PFSK-1 (cell line): ENCODE data around the gene CEP192. TPM values are rescaled to one million over a fixed set of nuclear protein-coding genes. Genes with fewer than 3 reads are reported as not detected.

Experiments
- FOXP2 ChIP-seq: optimal IDR thresholded peaks from 2 replicates; pipeline ENCODE3; 2011; ENCODE audit warnings: borderline replicate concordance, control low read depth, inconsistent platforms; ENCODE audit not compliant: insufficient read depth; ENCODE audit errors: extremely low read length, extremely low read depth
- POLR2AphosphoS5 ChIP-seq: IDR thresholded peaks from 2 replicates; pipeline ENCODE4 v1.6.1; 2012; ENCODE audit warnings: low read depth, mild to moderate bottlenecking, control low read depth, low read length, moderate library complexity
- SIN3A ChIP-seq: IDR thresholded peaks from 2 replicates; pipeline ENCODE4 v1.6.1; 2012; ENCODE audit warnings: mild to moderate bottlenecking, low read length, moderate library complexity, borderline replicate concordance; ENCODE audit not compliant: insufficient read depth
- TAF1 ChIP-seq: IDR thresholded peaks from 2 replicates; pipeline ENCODE4 v1.6.1; 2012; ENCODE audit warnings: low read length, control low read depth, borderline replicate concordance; ENCODE audit not compliant: insufficient read depth
- polyA plus RNA-seq: library from polyadenylated mRNA; unstranded; fragments of >200 nt; gene quantifications from one replicate; pipeline ENCODE4 v1.2.1, GENCODE V29; 2012; ENCODE audit warnings: low read depth, missing spikeins; ENCODE audit not compliant: insufficient read length
- TF ChIP-seq, protein P1 (sequence below), 2 experiments: IDR thresholded peaks; 2 replicates each; pipeline versions ENCODE4 v1.6.1 to v1.8.0; 2011 to 2012; ENCODE audit warnings: low read depth in 2 of 2, low read length in 2 of 2, control low read depth in 1 of 2, inconsistent platforms in 1 of 2, mild to moderate bottlenecking in 1 of 2, moderate library complexity in 1 of 2; ENCODE audit not compliant: insufficient read depth in 1 of 2

Gene CEP192, protein sequence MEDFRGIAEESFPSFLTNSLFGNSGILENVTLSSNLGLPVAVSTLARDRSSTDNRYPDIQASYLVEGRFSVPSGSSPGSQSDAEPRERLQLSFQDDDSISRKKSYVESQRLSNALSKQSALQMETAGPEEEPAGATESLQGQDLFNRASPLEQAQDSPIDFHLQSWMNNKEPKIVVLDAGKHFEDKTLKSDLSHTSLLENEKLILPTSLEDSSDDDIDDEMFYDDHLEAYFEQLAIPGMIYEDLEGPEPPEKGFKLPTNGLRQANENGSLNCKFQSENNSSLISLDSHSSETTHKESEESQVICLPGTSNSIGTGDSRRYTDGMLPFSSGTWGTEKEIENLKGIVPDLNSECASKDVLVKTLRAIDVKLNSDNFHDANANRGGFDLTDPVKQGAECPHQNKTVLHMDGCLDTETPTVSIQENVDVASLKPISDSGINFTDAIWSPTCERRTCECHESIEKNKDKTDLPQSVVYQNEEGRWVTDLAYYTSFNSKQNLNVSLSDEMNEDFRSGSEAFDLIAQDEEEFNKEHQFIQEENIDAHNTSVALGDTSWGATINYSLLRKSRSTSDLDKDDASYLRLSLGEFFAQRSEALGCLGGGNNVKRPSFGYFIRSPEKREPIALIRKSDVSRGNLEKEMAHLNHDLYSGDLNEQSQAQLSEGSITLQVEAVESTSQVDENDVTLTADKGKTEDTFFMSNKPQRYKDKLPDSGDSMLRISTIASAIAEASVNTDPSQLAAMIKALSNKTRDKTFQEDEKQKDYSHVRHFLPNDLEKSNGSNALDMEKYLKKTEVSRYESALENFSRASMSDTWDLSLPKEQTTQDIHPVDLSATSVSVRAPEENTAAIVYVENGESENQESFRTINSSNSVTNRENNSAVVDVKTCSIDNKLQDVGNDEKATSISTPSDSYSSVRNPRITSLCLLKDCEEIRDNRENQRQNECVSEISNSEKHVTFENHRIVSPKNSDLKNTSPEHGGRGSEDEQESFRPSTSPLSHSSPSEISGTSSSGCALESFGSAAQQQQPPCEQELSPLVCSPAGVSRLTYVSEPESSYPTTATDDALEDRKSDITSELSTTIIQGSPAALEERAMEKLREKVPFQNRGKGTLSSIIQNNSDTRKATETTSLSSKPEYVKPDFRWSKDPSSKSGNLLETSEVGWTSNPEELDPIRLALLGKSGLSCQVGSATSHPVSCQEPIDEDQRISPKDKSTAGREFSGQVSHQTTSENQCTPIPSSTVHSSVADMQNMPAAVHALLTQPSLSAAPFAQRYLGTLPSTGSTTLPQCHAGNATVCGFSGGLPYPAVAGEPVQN (N-terminal part only)
- polyA plus RNA-seq, result 8.4 TPM

DNA sequence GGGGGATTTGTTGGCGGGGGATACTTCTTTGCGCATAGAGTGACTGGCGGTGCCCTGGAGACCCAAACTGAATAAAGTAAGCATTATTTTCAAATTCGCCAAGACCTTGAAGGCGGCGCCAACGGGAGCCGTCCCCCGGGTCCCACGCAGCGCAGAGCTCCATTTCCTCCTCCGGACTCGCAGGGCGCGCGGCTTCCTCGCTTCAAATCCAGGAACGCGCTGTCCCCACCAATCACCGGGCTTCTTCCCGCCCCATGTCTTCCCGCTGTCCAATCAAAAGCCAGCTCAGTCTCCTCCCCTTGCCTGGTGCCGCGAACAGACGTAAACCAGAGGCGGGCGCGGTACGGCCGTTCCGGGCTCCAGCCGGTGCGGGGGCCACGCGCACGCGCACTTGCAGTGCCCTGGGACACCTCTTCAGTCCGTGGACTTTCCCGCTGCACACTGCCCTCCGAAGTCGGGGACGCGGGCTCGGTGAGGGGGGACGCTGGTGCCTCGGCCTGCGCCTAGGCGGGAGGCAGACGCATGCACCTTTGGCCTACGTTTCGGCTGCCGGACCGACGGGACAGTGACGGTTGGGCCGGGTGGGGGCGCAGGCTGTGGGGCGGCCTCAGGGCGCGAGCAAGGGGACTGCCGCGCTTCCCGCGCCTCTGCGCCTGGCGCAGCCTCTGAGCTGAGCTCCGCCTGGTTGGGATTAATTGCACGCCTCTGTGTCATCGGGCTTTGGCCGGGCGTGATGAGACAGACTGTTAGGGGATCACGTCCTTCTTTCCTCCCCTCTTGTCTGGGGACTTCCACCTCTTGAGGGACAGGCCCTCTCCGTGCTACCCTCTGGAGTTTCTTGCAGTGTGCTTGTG is at the start of gene CEP192:
Gene CEP192, plus strand, starts transcription at position 396 of the 854 bp plus-strand sequence. CDS start 8,063 bp downstream, outside the sequence.
- TF ChIP-seq TAF1 (peak; percentile 78), SIN3A (0 out of 2 replicates have a peak, but pooled peaks have one; percentile 54), FOXP2 (peak; percentile 87), POLR2AphosphoS5 (peak; percentile 93)
- TF ChIP-seq, protein P1, sequence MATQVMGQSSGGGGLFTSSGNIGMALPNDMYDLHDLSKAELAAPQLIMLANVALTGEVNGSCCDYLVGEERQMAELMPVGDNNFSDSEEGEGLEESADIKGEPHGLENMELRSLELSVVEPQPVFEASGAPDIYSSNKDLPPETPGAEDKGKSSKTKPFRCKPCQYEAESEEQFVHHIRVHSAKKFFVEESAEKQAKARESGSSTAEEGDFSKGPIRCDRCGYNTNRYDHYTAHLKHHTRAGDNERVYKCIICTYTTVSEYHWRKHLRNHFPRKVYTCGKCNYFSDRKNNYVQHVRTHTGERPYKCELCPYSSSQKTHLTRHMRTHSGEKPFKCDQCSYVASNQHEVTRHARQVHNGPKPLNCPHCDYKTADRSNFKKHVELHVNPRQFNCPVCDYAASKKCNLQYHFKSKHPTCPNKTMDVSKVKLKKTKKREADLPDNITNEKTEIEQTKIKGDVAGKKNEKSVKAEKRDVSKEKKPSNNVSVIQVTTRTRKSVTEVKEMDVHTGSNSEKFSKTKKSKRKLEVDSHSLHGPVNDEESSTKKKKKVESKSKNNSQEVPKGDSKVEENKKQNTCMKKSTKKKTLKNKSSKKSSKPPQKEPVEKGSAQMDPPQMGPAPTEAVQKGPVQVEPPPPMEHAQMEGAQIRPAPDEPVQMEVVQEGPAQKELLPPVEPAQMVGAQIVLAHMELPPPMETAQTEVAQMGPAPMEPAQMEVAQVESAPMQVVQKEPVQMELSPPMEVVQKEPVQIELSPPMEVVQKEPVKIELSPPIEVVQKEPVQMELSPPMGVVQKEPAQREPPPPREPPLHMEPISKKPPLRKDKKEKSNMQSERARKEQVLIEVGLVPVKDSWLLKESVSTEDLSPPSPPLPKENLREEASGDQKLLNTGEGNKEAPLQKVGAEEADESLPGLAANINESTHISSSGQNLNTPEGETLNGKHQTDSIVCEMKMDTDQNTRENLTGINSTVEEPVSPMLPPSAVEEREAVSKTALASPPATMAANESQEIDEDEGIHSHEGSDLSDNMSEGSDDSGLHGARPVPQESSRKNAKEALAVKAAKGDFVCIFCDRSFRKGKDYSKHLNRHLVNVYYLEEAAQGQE (IDR thresholded peaks at IDR 0.05; ENCODE audit: insufficient read depth in 1 of 2, low read depth in 2 of 2, low read length in 2 of 2), result peak in 1 of 2 experiments; percentile 6; a peak in 1 of 4 replicates

DNA sequence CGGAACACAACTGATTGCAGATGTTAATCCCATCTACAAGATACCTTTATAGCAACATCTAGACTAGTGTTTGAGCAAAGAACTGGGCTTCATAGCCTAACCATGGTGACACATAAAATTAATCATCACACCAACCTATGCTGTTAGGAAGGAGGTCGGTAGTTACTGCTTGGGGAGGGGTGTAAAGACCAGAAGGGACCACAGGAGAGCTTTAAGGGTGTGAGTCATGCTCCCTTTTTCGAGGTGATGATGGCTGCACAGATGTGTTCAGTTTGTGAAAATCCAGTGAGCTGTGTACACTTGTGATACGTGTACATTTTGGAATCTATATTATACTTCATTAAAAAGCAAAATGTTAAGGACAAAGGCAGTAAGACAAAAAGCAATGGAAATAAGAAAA is 47.9 kb upstream of the CEP192 start:
- TF ChIP-seq FOXP2 (no peak), SIN3A (no peak), TAF1 (no peak), POLR2AphosphoS5 (no peak)
- TF ChIP-seq, protein P1 (IDR thresholded peaks at IDR 0.05; ENCODE audit: insufficient read depth in 1 of 2, low read depth in 2 of 2, low read length in 2 of 2), result no peak

DNA sequence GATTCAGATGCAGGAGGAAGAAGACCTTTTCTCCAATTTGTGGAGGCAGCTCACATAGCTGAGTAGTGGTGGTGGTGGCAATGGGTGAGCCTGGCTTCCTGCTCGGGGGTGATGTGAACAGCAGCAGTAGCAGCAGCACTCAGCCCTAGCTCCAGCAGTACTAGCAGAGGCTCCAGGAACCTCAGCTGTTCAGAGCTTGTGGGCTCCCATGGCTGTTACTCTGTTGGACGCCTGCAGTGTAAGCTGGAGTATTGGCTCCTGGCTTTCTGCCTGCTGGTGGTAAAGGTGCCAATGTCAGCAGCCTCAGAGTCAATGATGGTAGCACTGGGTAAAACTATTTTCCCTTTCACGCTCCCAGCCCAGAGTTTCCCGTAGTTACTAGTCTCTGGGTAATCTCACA is 46.5 kb upstream of the CEP192 start:
- TF ChIP-seq TAF1, result no peak
- TF ChIP-seq, protein P1 (IDR thresholded peaks at IDR 0.05; ENCODE audit: insufficient read depth in 1 of 2, low read depth in 2 of 2, low read length in 2 of 2), result no peak
- no peak for TF ChIP-seq SIN3A
- TF ChIP-seq POLR2AphosphoS5, result no peak
- no peak for TF ChIP-seq FOXP2
